G401 (cell line): ENCODE measurements around the gene CD109. TPM values are rescaled to one million over a fixed set of nuclear protein-coding genes. Genes with fewer than 3 reads are reported as not detected.
"Not testable (repeated sequence)": the region's sequence is repeated elsewhere in the genome, so short reads cannot be mapped to it uniquely, and the experiment has no call there.

Source experiments
- DNase-seq: peaks from one replicate; pipeline ENCODE4 v3.0.0-alpha.2; 2015; ENCODE audit warnings: low spot score
- in situ Hi-C: cut with HindIII; loops from 2 replicates; pipeline ENCODE4 v1.10.0; 2016; ENCODE audit warnings: low sequenced_read_pairs, mixed read lengths
- total RNA-seq: library from RNA; depleted of rRNA; stranded (reverse); fragments of >200 nt; shearing (Covaris generic); gene quantifications from 2 replicates; pipeline ENCODE4 v1.2.3, GENCODE V29; 2014; rRNA removed

Gene CD109
- total RNA-seq, 1 experiment from 2014 or later = 0.51 TPM

- no peak for DNase-seq
- in situ Hi-C loops = no loop called here
Observed at GRCh38 chr6:73817253-73817652, 121.2 kb downstream of the CD109 start.

- in situ Hi-C loops = no loop called here
Observed at GRCh38 chr6:73823046-73823735, 127.2 kb downstream of the CD109 start.

GRCh38 chr6:73823832-73824231, 127.8 kb downstream of the CD109 start:
- no peak for DNase-seq
- in situ Hi-C loops = no loop called here

More at GRCh38 chr6:73823046-73823735, 127.2 kb downstream of the CD109 start:
- no peak for DNase-seq

- DNase-seq = no peak
Observed at GRCh38 chr6:73826571-73826970, 130.6 kb downstream of the CD109 start.

GRCh38 chr6:73830119-73830518, 134.1 kb downstream of the CD109 start:
- DNase-seq = no peak
- in situ Hi-C loops = no loop called here

More at GRCh38 chr6:73826571-73826970, 130.6 kb downstream of the CD109 start:
- in situ Hi-C loops = no loop called here

- in situ Hi-C loops = no loop called here
- no peak for DNase-seq
Observed at GRCh38 chr6:73832313-73832712, 136.3 kb downstream of the CD109 start.

- in situ Hi-C loops, DNase-seq: not testable (repeated sequence)
Observed at GRCh38 chr6:73844696-73845095, 148.7 kb downstream of the CD109 start.

- in situ Hi-C loops, DNase-seq: not testable (repeated sequence)
Observed at GRCh38 chr6:73851048-73851447, 155.0 kb downstream of the CD109 start.

GRCh38 chr6:73854998-73855718, 159.2 kb downstream of the CD109 start:
- in situ Hi-C loops = no loop called here
- peak; percentile 32 for DNase-seq

- in situ Hi-C loops = no loop called here
- no peak for DNase-seq
Observed at GRCh38 chr6:73857341-73857890, 161.4 kb downstream of the CD109 start.

GRCh38 chr6:73858376-73858775, 162.4 kb downstream of the CD109 start:
- in situ Hi-C loops = no loop called here
- no peak for DNase-seq

- in situ Hi-C loops = no loop called here
- DNase-seq = no peak
Observed at GRCh38 chr6:73860303-73860702, 164.3 kb downstream of the CD109 start.

GRCh38 chr6:73866305-73866704, 170.3 kb downstream of the CD109 start:
- in situ Hi-C loops = no loop called here
- no peak for DNase-seq

- DNase-seq = no peak
- in situ Hi-C loops = no loop called here
Observed at GRCh38 chr6:73867411-73867810, 171.4 kb downstream of the CD109 start.

GRCh38 chr6:73870907-73871306, 174.9 kb downstream of the CD109 start:
- DNase-seq = no peak
- in situ Hi-C loops = no loop called here

GRCh38 chr6:73873081-73873480, 177.1 kb downstream of the CD109 start:
- in situ Hi-C loops = no loop called here
- no peak for DNase-seq

Other genes with a start within 250 kb of the CD109 start
- not detected in 2 replicates for gene CGAS, start 243.9 kb upstream of the CD109 start, total RNA-seq
- gene MTO1, start 234.5 kb upstream of the CD109 start, total RNA-seq = 19.0 and 31.0 TPM in 2 replicates
- gene EEF1A1, start 175.2 kb upstream of the CD109 start, total RNA-seq = 15,038 and 17,549 TPM in 2 replicates
- gene SLC17A5, start 42.2 kb upstream of the CD109 start, total RNA-seq = 6.2 and 8.1 TPM in 2 replicates